MM.1S (cell line): ENCODE results near the gene PRR36.

Source experiments
- DNase-seq: peaks from one replicate; pipeline ENCODE4 v3.0.0-alpha.2; 2015
- H2AFZ ChIP-seq: fragments of 300-600 bp; sonication (generic); 2 replicates; pipeline ENCODE4 v1.6.0; 2016; ENCODE audit warnings: antibody characterized with exemption, low read length
- H3F3A ChIP-seq: fragments of 300-600 bp; sonication (generic); 2 replicates; pipeline ENCODE4 v1.6.1; 2016; ENCODE audit warnings: mild to moderate bottlenecking, antibody characterized with exemption, low read length, moderate library complexity, mixed read lengths; ENCODE audit not compliant: insufficient read depth
- H3K27ac ChIP-seq: fragments of 300-600 bp; sonication (generic); 2 replicates; pipeline ENCODE4 v1.5.1; 2016; ENCODE audit warnings: mild to moderate bottlenecking, low read length
- H3K27me3 ChIP-seq: fragments of 300-600 bp; sonication (generic); replicated peaks from 2 replicates; pipeline ENCODE4 v1.6.0; 2016; ENCODE audit warnings: low read length; ENCODE audit not compliant: insufficient read depth
- H3K36me3 ChIP-seq: fragments of 300-600 bp; sonication (generic); replicated peaks from 2 replicates; pipeline ENCODE4 v1.6.1; 2016; ENCODE audit warnings: mild to moderate bottlenecking, low read length, mixed read lengths; ENCODE audit not compliant: insufficient read depth
- H3K4me1 ChIP-seq: fragments of 300-600 bp; sonication (generic); 2 replicates; pipeline ENCODE4 v1.6.1; 2016; ENCODE audit warnings: low read length, mixed read lengths
- H3K4me2 ChIP-seq: fragments of 300-600 bp; sonication (generic); 2 replicates; pipeline ENCODE4 v1.6.0; 2016; ENCODE audit warnings: low read depth, low read length
- H3K4me3 ChIP-seq: fragments of 300-600 bp; sonication (generic); 2 replicates; pipeline ENCODE4 v1.5.1; 2016; ENCODE audit warnings: low read length, mixed read lengths
- H3K79me2 ChIP-seq: fragments of 300-600 bp; sonication (generic); 2 replicates; pipeline ENCODE4 v1.6.1; 2016; ENCODE audit warnings: mixed run types, low read length, mixed read lengths
- H3K9ac ChIP-seq: fragments of 300-600 bp; sonication (generic); 2 replicates; pipeline ENCODE4 v1.6.1; 2016; ENCODE audit warnings: low read length, mixed read lengths
- H3K9me2 ChIP-seq: fragments of 300-600 bp; sonication (generic); replicated peaks from 2 replicates; pipeline ENCODE4 v1.6.1; 2016; ENCODE audit warnings: mild to moderate bottlenecking, low read length, mixed read lengths; ENCODE audit not compliant: insufficient read depth
- H3K9me3 ChIP-seq: fragments of 300-600 bp; sonication (generic); replicated peaks from 2 replicates; pipeline ENCODE4 v1.6.1; 2016; ENCODE audit warnings: mild to moderate bottlenecking, low read length, mixed read lengths; ENCODE audit not compliant: insufficient read depth
- H4K20me1 ChIP-seq: fragments of 300-600 bp; sonication (generic); 2 replicates; pipeline ENCODE4 v1.6.1; 2016; ENCODE audit warnings: mild to moderate bottlenecking, low read length, moderate library complexity, mixed read lengths; ENCODE audit not compliant: insufficient read depth
- EZH2 ChIP-seq: fragments of 300-600 bp; sonication (generic); optimal IDR thresholded peaks from 2 replicates; pipeline ENCODE3; 2017; ENCODE audit warnings: low read depth, mild to moderate bottlenecking, antibody characterized with exemption, low read length, mixed read lengths
- EZH2phosphoT487 ChIP-seq: fragments of 300-600 bp; sonication (generic); IDR thresholded peaks from 2 replicates; pipeline ENCODE4 v1.6.1; 2018; ENCODE audit warnings: antibody characterized with exemption, low read length
- TF ChIP-seq, protein P1 (sequence below): fragments of 300-600 bp; sonication (generic); IDR thresholded peaks from 2 replicates; pipeline ENCODE4 v1.5.1; 2016; ENCODE audit warnings: antibody characterized with exemption, low read length, mixed read lengths

The PRR36 gene

DNA sequence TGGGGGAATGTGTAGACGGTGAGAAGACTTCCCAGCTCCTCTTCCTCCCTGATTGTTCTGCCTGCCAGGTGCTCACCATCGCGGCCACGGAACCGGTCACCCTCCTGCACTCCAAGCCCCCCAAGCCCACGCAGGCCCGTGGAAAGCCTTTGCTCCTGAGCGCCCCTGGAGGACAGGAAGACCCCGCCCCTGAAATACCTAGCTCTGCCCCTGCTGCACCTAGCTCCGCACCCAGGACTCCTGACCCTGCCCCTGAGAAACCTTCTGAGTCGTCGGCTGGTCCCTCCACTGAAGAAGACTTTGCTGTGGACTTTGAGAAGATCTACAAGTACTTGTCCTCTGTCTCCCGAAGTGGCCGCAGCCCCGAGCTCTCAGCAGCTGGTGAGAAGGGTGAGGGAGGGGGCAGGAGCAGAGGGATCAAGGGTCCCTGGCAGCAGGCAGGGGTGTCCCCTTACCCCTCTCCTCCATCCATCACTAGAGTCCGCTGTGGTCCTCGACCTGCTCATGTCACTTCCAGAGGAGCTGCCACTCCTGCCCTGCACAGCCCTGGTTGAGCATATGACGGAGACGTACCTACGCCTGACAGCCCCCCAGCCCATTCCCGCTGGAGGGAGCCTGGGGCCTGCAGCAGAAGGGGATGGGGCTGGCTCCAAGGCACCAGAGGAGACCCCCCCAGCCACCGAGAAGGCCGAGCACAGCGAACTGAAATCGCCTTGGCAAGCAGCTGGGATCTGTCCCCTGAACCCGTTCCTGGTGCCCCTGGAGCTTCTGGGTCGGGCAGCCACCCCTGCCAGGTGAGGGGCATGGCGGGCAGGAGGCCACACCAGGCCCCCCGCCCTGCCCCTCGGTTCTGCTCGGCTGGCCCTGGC is 48.0 kb upstream of the PRR36 start:
- Histone ChIP-seq H2AFZ (no peak overlapping the region), H3K9ac (no peak overlapping the region), H3K4me3 (no peak overlapping the region), H4K20me1 (peaks cover 12% of the 10 kb centered on the region; the same call in 1 of the 2 replicates), H3K36me3 (no peaks in the 10 kb centered on the region), H3K27ac (no peak overlapping the region), H3K9me2 (no peaks in the 10 kb centered on the region), H3F3A (peaks cover 19% of the 10 kb centered on the region), H3K79me2 (no peaks in the 10 kb centered on the region), H3K27me3 (peaks cover 13% of the 10 kb centered on the region), H3K4me1 (0 out of 2 replicates have a peak, but pooled peaks cover 6% of the 10 kb centered on the region), H3K9me3 (no peaks in the 10 kb centered on the region), H3K4me2 (no peak overlapping the region)
- DNase-seq: no peak
- TF ChIP-seq EZH2phosphoT487 (no peak), EZH2 (no peak)
- TF ChIP-seq, protein P1, sequence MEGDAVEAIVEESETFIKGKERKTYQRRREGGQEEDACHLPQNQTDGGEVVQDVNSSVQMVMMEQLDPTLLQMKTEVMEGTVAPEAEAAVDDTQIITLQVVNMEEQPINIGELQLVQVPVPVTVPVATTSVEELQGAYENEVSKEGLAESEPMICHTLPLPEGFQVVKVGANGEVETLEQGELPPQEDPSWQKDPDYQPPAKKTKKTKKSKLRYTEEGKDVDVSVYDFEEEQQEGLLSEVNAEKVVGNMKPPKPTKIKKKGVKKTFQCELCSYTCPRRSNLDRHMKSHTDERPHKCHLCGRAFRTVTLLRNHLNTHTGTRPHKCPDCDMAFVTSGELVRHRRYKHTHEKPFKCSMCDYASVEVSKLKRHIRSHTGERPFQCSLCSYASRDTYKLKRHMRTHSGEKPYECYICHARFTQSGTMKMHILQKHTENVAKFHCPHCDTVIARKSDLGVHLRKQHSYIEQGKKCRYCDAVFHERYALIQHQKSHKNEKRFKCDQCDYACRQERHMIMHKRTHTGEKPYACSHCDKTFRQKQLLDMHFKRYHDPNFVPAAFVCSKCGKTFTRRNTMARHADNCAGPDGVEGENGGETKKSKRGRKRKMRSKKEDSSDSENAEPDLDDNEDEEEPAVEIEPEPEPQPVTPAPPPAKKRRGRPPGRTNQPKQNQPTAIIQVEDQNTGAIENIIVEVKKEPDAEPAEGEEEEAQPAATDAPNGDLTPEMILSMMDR: no peak

DNA sequence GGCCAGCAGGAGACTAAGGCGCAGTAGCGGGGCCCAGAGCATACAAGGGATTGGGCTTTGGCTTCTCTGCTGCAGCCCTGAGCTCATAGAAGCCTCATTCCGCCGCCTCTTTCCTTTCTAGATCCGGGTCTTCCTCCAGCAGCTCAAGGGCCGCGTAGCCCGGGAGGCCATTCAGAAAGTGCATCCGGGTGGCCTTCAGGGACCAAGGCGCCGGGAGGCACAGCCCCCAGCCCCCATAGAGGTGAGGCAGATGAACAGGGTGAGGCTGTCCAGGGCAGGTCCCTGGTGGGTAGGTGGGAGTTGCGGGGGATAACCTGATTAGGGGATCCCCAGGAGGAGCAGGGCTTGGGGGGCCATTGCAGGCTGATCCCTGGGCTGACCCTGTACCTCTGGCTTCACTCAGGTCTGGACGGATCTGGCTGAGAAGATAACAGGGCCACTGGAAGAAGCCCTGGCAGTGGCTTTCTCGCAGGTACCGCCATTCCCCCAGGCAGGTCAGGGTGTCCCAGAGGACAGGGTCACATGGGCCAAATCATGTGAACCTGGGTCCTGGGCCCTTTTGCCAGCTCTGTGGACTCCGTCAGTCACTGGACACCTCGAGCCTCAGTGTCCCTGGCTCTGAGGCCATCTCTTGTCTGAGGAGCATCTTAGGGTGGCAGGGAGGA is 47.2 kb upstream of the PRR36 start:
- Histone ChIP-seq H3K4me1 (0 out of 2 replicates have a peak, but pooled peaks cover 6% of the 10 kb centered on the region), H3K9me2 (no peaks in the 10 kb centered on the region), H3K9me3 (no peaks in the 10 kb centered on the region), H3K4me3 (peak overlapping the region; percentile 66), H3K27ac (peak overlapping the region; percentile 31; the same call in 1 of the 2 replicates), H3K27me3 (peaks cover 18% of the 10 kb centered on the region), H3K36me3 (no peaks in the 10 kb centered on the region), H3K4me2 (peak overlapping the region; percentile 94), H3K79me2 (no peaks in the 10 kb centered on the region), H2AFZ (peak overlapping the region; percentile 60), H4K20me1 (peaks cover 10% of the 10 kb centered on the region; the same call in 1 of the 2 replicates), H3K9ac (peak overlapping the region; percentile 44; the same call in 1 of the 2 replicates), H3F3A (peaks cover 13% of the 10 kb centered on the region)
- DNase-seq: no peak
- TF ChIP-seq EZH2 (no peak), EZH2phosphoT487 (no peak)
- TF ChIP-seq, protein P1: no peak

GRCh38 chr19:7920519-7921301 is 46.5 kb upstream of the PRR36 start:
- peak overlapping the region; percentile 98 for H3K4me2 ChIP-seq

More at GRCh38 chr19:7920519-7921301, 46.5 kb upstream of the PRR36 start:
- 0 out of 2 replicates have a peak, but pooled peaks cover 7% of the 10 kb centered on the region for H4K20me1 ChIP-seq
- H3K4me1 ChIP-seq: peaks cover 10% of the 10 kb centered on the region; the same call in 1 of the 2 replicates
- no peaks in the 10 kb centered on the region for H3K9me3 ChIP-seq
- no peaks in the 10 kb centered on the region for H3K36me3 ChIP-seq
- no peaks in the 10 kb centered on the region for H3K79me2 ChIP-seq
- H3K4me3 ChIP-seq: peak overlapping the region; percentile 76
- H3K9ac ChIP-seq: peak overlapping the region; percentile 72; the same call in 1 of the 2 replicates
- TF ChIP-seq EZH2phosphoT487 (no peak), EZH2 (no peak)
- TF ChIP-seq, protein P1: no peak
- peak overlapping the region; percentile 98 for H2AFZ ChIP-seq
- H3F3A ChIP-seq: peaks cover 13% of the 10 kb centered on the region
- H3K9me2 ChIP-seq: no peaks in the 10 kb centered on the region
- H3K27ac ChIP-seq: peak overlapping the region; percentile 71; the same call in 1 of the 2 replicates
- H3K27me3 ChIP-seq: peaks cover 26% of the 10 kb centered on the region
- DNase-seq: peak; percentile 98
